Measurements from ENCODE around the gene HFE.

HFE gene

DNA sequence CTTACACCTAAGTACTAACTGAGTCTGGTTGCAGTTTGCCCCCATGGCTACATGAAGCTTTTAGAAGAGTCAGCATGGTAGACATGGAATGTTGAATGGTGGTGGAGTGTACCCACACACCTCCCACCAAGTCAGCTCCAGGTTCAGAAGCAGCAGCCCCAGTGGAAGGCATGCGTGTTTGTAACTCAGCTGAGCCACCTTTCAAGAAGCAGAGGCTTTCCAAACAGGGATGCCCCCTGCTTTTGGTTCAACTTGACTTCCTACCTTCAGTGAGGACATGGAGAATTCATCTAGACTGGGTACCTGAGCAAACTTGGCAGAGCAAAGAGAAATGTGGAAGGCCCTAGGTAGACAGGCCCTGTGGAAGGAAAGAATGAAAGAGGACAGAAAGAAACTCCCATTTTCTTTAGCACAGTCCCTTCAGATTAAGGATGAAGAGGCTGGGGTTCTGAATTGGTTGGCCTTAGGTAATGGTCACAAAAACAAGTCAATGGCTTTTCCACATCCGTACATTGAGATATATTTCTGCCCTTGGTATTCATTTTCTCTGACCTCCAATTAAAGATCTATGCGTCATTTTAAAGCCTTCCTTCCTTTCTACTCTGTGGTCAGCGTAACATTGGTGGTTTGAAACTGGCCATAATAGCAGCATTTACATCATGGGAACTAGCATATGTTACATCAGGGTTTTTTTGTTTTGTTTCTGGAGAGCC lies 53.2 kb downstream of the HFE start:
- no peak for DNase-seq

DNA sequence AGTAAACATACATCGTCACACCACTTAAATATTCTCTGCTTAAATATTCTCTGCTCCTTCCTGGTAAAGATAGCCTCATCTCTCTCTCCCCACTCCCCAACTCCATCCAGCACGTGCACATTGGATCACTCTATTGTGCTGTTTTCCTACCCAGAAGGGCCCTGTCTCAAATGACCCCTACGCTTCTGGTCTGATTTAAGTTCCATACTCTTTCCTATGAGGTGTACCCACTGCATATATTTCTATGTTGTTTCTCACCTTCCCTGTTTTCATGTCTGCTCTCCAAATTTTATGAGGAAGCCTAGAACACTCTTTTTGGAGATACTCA lies 53.7 kb downstream of the HFE start:
- no peak for DNase-seq

DNA sequence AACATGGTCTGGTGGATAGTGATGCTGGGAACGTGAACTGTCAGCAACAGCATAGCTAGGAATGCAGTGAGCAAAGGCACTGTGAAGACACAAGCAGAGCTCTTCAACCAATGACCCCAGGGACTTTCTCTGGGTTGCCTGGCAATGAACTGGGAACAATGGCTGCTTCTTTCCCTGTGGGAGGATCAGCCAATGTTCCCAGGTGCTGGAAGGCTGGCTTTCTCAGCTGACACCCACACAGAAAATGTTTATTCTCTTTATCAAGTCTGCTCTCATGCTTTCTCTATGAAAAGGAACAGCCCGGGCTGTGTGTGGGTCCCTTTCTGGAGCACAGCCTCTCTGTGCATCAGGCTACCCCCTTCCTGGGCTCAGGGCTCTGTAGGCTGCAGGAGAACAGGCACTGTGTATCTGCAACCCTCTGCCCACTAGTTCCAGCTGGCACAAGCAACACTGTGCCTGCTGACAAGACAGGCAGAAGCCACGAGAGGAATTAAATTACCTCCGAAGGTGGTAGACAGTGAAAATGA lies 54.2 kb downstream of the HFE start:
- no peak for DNase-seq

- DNase-seq = no peak
These were observed 54.8 kb downstream of the HFE start for GRCh38 chr6:26142026-26142425.
